Measurements from ENCODE around the gene SLC2A9.

DNA sequence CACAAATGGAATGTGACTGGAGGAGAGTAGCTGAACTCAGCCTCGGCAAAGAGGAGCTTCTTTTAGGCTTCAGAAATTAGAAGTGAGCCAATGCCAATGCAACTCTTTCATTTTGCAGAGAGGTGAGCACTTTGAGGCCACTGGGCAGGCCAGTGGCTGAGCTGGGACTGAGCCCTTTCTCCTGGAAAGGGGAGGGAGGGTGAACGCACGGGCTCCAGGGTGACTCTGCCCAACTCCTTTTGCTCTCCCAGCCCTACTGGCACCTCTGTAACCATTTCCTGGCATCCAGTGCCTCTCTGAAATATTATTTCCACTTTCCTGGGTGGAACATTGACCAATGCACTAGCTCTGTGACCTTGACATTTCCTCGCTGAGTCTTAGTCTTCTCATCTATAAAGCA is 88.1 kb downstream of the SLC2A9 start:
- TF ChIP-seq, protein P1, sequence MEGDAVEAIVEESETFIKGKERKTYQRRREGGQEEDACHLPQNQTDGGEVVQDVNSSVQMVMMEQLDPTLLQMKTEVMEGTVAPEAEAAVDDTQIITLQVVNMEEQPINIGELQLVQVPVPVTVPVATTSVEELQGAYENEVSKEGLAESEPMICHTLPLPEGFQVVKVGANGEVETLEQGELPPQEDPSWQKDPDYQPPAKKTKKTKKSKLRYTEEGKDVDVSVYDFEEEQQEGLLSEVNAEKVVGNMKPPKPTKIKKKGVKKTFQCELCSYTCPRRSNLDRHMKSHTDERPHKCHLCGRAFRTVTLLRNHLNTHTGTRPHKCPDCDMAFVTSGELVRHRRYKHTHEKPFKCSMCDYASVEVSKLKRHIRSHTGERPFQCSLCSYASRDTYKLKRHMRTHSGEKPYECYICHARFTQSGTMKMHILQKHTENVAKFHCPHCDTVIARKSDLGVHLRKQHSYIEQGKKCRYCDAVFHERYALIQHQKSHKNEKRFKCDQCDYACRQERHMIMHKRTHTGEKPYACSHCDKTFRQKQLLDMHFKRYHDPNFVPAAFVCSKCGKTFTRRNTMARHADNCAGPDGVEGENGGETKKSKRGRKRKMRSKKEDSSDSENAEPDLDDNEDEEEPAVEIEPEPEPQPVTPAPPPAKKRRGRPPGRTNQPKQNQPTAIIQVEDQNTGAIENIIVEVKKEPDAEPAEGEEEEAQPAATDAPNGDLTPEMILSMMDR (IDR thresholded peaks at IDR 0.05; ENCODE audit: insufficient read depth, low read length, poor library complexity, severe bottlenecking): no peak
- no peak for TF ChIP-seq EZH2phosphoT487 (conservative IDR thresholded peaks at IDR 0.05; ENCODE audit: low read length)

Data from SU-DHL-6 (cell line).